Esophagus (tissue), 2 donors: ENCODE measurements around the gene SLC4A7. TPM values are rescaled to one million over a fixed set of nuclear protein-coding genes. Genes with fewer than 3 reads are reported as not detected.

ENCODE experiments used
- H3K27ac ChIP-seq, 2 donors: one replicate each; pipeline ENCODE4 v1.5.1; 2013; ENCODE audit warnings: low read depth in 2 of 2, mild to moderate bottlenecking in 2 of 2, inconsistent platforms in 1 of 2, low read length in 1 of 2, moderate library complexity in 1 of 2
- H3K27me3 ChIP-seq, 2 donors: one replicate each; pipeline ENCODE4 v1.6.1; 2013; ENCODE audit warnings: low read length in 2 of 2, control low read depth in 1 of 2, mild to moderate bottlenecking in 1 of 2; ENCODE audit not compliant: insufficient read depth in 2 of 2, control insufficient read depth in 1 of 2
- H3K36me3 ChIP-seq, 2 donors: one replicate each; pipeline ENCODE4 v1.6.1; 2013; ENCODE audit warnings: low read length in 1 of 2; ENCODE audit not compliant: control insufficient read depth in 2 of 2, insufficient read depth in 2 of 2
- H3K4me1 ChIP-seq, 2 donors: one replicate each; pipeline ENCODE4 v1.6.1; 2013; ENCODE audit warnings: low read length in 1 of 2; ENCODE audit not compliant: control insufficient read depth in 2 of 2, insufficient read depth in 2 of 2
- H3K4me3 ChIP-seq, 2 donors: one replicate each; pipeline ENCODE4 v1.5.1; 2013; ENCODE audit warnings: low read length in 2 of 2, mild to moderate bottlenecking in 2 of 2, low read depth in 1 of 2, moderate library complexity in 1 of 2
- H3K9me3 ChIP-seq, 2 donors: one replicate each; pipeline ENCODE4 v1.6.1; 2013; ENCODE audit warnings: mild to moderate bottlenecking in 2 of 2, low read depth in 1 of 2, low read length in 1 of 2, moderate library complexity in 1 of 2; ENCODE audit not compliant: control insufficient read depth in 2 of 2, insufficient read depth in 1 of 2
- WGBS, 2 donors: extraction: QIAGEN DNeasy Blood & Tissue Kit; methylation state at CpG; one replicate each; pipeline ENCODE4 v1.1.7; 2013; 5-methylcytosine and 5-hydroxymethylcytosine counted together
- polyA plus RNA-seq, 2 donors: library from polyadenylated mRNA; stranded (reverse); fragments of 200-250 nt; gene quantifications; one replicate each; pipeline ENCODE4 v1.2.3, GENCODE V29; 2013
- donor health status: healthy with polysubstance abuse.
- donor health status: Bipolar disorder and iron deficiency.

Gene SLC4A7
- polyA plus RNA-seq, 2 donors = 3.1 to 3.5 TPM

DNA sequence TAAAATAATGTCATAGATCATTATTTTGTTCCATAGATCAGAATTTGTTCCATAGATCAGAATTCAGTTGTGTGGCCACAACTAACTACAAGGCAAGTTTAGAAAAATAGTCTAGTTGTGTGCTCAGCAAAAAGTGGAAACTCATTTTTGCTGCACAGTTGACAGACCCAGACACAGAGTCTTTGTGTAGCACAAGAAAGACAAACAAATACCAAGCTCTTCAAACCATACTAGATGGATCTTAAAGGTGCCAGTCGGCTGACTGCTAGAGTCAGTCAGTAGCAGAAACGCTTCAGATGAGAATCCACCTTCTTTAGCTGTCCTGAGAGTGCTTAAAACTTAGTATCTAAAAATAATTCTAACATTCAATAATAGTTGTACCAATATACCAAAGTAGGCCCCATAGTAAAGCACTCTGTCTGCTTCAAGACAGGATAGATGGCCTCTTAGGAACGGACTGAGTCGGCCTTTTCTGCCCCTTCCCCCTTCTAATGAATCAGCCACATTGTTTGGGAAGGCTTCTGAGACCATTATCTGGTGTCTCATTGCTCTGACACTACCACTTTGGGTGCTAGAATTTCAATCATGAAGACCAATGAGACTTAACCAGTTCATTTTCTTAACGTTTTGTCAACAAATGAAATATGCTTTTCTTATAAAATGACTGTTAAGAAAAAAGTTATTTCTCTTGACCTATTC, 27.7 kb upstream of the SLC4A7 start:
- no peak overlapping the region for H3K4me3 ChIP-seq
- H3K4me1 ChIP-seq = peaks cover 0 to 4% of the 10 kb centered on the region in 2 donors
- H3K36me3 ChIP-seq = no peaks in the 10 kb centered on the region
- H3K27ac ChIP-seq = no peak overlapping the region
- H3K9me3 ChIP-seq = no peaks in the 10 kb centered on the region
- H3K27me3 ChIP-seq = no peaks in the 10 kb centered on the region
- 65 to 66% methylated on average over 5 of the region's 5 CpGs for WGBS, 2 donors

DNA sequence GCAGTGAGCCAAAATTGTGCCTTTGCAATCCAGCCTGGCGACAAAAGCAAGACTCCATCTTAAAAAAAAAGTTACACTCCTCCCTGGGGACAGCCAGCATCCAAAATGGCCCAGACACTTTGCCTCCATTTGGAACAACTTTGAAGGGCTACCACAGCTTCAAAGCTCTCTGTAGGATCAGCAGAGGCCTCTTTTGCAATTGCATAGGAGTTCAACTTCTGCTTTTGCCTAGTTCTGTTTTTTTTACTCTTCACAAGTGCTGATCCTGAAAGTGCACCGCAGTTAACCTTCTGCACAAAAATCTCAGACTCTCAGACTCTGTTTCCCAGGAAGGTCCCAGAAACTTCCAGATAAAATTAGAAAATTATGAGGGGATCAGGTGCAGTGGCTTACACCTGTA, 25.2 kb upstream of the SLC4A7 start:
- Histone ChIP-seq H3K27ac (no peak overlapping the region), H3K4me1 (peaks cover 0 to 4% of the 10 kb centered on the region in 2 donors), H3K9me3 (no peaks in the 10 kb centered on the region), H3K27me3 (no peaks in the 10 kb centered on the region), H3K4me3 (no peak overlapping the region), H3K36me3 (no peaks in the 10 kb centered on the region)
- 85 to 93% methylated on average over 2 of the region's 2 CpGs for WGBS, 2 donors

DNA sequence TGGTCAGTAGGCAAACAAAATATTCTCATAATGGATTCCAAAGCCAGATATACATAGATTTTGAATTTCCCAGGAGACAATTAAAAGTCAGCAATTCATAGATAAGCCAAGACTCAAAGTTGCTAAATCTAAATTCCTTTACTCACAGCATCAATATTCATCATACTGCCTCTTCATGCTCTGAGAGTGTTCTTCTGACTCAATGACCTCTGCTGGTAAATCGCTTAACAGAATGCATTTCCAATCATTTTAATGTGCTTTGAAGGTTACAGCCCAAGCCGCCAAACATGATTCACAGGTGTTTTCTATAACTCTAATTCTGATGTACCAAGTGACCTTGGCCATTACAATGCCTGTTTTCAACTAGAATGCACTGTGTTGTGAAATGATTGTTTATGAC, 24.2 kb upstream of the SLC4A7 start:
- 88 to 93% methylated on average over 2 of the region's 2 CpGs for WGBS, 2 donors
- no peaks in the 10 kb centered on the region for H3K27me3 ChIP-seq
- H3K4me3 ChIP-seq = no peak overlapping the region
- peaks cover 0 to 4% of the 10 kb centered on the region in 2 donors for H3K4me1 ChIP-seq
- H3K36me3 ChIP-seq = no peaks in the 10 kb centered on the region
- no peak overlapping the region for H3K27ac ChIP-seq
- no peaks in the 10 kb centered on the region for H3K9me3 ChIP-seq

DNA sequence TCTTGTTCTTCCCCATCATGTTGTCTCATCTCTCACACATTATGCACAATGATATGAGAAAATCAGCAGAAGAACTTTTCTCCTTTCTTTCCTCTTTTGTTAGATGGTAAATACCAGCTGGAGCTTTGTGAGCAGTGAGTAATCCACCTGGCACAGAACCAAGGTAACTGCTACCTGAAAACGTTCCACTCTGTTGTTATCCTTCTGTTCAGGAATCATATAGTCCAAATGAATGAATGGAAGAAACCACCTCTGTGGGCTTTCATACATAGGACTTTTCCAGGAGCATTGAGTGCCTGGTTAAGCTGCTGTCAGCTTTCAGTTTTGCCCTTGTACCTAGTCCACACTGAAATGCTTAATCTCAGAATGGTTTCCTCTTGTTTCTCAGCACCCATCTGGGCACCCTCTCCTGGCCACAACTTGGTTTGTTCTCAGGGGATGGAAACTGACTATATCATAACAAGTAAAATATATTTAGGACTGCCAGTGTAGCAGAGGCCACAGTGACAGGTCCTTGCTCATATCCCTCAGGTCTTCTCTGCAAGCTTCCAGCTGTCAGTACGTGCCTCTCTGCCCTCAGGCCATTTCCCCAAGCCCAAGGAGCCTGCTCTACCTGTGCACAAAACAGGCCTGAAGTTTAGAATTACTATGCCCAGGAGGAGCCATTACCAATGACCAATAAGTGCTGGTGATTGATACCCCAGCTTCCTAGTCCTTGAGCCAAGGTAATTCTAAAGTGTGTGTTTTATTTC, 23.5 kb upstream of the SLC4A7 start:
- WGBS, 2 donors = 49 to 51% methylated on average over 2 of the region's 2 CpGs
- H3K4me3 ChIP-seq = no peak overlapping the region
- no peaks in the 10 kb centered on the region for H3K36me3 ChIP-seq
- H3K27me3 ChIP-seq = no peaks in the 10 kb centered on the region
- peaks cover 0 to 4% of the 10 kb centered on the region in 2 donors for H3K4me1 ChIP-seq
- H3K27ac ChIP-seq = no peak overlapping the region
- no peaks in the 10 kb centered on the region for H3K9me3 ChIP-seq

DNA sequence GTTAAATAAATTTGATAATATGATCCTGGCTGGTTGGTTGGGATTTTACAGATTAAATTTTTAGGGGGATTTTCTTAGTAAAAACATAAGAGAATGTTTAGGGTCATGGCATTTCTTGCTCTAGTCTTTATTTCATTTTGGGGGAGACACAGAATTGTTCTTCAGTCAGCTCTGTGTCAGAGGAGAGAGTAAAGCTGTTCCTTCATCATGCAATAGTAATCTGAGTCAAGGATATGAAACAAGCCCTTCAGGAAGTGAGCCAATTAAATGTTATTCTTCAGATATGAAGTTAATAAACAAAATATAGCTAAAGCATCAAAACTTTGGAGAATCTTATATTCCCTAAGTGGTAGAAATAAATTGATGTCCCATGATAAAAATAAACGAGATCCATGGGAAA, 22.9 kb upstream of the SLC4A7 start:
- no peaks in the 10 kb centered on the region for H3K9me3 ChIP-seq
- 40 to 44% methylated on average over 1 of the region's 1 CpG for WGBS, 2 donors
- H3K27ac ChIP-seq = no peak overlapping the region
- peaks cover 0 to 4% of the 10 kb centered on the region in 2 donors for H3K4me1 ChIP-seq
- H3K4me3 ChIP-seq = no peak overlapping the region
- no peaks in the 10 kb centered on the region for H3K36me3 ChIP-seq
- no peaks in the 10 kb centered on the region for H3K27me3 ChIP-seq

DNA sequence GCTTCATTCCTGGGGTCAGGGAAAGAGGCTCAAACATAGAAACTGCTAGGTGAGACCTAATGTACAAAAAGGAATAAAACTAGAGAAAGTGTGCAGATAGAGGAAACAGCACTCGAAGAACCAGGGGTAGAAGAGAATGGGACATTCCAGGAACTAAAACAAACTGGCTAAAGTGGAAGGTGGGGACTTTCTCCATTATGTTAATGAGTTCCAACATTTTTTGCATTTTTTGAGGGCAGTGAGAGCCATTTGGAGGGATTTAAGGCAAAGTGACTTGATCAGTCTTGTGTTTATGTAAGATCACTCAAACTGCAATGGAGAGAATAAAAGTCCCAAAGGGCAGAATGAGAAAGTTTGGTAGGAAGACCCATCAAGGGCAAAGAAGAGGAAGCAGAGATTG, 20.6 kb upstream of the SLC4A7 start:
- Histone ChIP-seq H3K27me3 (no peaks in the 10 kb centered on the region), H3K36me3 (no peaks in the 10 kb centered on the region), H3K27ac (no peak overlapping the region), H3K4me3 (no peak overlapping the region), H3K4me1 (peaks cover 0 to 4% of the 10 kb centered on the region in 2 donors), H3K9me3 (no peaks in the 10 kb centered on the region)
- 84 to 87% methylated on average over 1 of the region's 1 CpG for WGBS, 2 donors

DNA sequence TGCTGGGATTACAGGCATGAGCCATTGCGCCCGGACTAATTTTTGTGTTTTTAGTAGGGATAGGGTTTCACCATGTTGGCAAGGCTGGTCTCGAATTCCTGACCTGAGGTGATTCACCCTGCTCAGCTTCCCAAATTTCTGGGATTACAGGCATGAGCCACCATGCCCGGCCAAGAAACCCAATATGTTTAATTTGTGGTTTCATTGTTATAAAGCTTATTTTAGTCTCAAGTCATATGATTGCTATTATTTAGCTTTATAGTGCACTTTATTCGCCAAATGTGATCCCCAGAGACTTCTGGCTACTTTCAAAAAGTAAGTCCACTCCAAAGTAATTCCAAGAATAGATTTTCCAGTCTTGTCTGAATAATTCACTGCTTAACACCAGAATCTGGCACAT, 19.3 kb upstream of the SLC4A7 start:
- WGBS, 2 donors = 59 to 70% methylated on average over 5 of the region's 5 CpGs
- Histone ChIP-seq H3K9me3 (no peaks in the 10 kb centered on the region), H3K4me3 (no peak overlapping the region), H3K4me1 (peaks cover 0 to 4% of the 10 kb centered on the region in 2 donors), H3K27me3 (no peaks in the 10 kb centered on the region), H3K36me3 (no peaks in the 10 kb centered on the region), H3K27ac (no peak overlapping the region)

DNA sequence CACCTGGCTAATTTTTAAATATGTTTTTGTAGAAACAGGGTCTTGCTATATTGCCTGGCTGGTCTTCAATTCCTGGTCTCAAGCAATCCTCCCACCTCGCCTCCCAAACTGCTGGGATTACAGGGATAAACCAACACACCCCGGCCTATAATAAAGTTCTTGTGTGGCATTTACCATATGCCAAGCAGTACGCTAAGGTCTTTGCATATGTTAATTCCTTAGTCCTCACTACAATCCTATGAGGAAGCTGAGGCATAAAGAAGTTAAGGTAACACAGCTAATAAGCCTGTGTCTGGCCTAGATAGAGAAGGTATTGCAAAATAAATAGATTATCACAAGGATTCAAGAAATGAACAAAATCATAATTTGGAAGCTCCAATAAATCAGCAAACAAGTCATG, 17.6 kb upstream of the SLC4A7 start:
- H3K27me3 ChIP-seq = no peaks in the 10 kb centered on the region
- no peak overlapping the region for H3K4me3 ChIP-seq
- 84 to 95% methylated on average over 3 of the region's 3 CpGs for WGBS, 2 donors
- H3K27ac ChIP-seq = no peak overlapping the region
- H3K9me3 ChIP-seq = no peaks in the 10 kb centered on the region
- no peaks in the 10 kb centered on the region for H3K36me3 ChIP-seq
- H3K4me1 ChIP-seq = no peaks in the 10 kb centered on the region

DNA sequence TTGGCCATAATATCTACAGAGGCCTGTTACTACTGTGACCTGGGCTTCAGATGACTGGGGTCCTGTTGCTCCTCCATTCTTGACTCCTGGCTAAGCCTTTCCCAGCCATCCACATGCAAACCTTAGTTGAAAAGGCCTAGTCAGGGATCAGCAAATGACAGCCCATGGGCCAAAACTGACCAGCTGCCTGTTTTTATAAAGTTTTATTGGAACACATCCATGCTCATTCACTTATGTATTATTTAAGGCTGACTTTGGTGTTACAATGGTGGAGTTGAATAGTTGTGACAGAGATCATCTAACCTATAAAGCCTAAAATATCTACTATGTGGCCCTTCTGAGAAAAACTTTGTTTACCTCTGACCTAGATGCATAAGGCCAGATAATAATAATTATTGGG, 16.8 kb upstream of the SLC4A7 start:
- Histone ChIP-seq H3K9me3 (no peaks in the 10 kb centered on the region), H3K27ac (no peak overlapping the region), H3K36me3 (no peaks in the 10 kb centered on the region), H3K4me1 (no peaks in the 10 kb centered on the region), H3K4me3 (no peak overlapping the region), H3K27me3 (no peaks in the 10 kb centered on the region)

DNA sequence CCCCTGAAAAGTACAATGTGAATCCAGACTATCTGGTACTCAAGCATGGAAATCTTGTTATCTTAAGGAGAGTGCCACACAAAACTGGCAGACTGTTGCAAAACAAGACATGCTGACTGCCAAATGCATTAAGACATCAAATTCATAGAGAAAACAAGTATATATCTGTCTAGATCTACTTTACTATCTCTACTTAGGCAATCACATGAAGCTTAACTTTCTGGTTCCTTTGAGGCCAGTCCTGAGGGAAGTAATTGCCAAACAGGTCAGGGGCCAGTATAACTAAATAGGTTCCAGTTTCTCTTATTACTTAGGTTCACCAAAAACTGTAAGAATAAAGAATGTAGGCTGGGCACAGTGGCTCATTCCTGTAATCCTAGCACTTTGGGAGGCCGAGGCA, 15.9 kb upstream of the SLC4A7 start:
- WGBS, 2 donors = 88 to 90% methylated on average over 1 of the region's 1 CpG
- Histone ChIP-seq H3K4me3 (no peak overlapping the region), H3K9me3 (no peaks in the 10 kb centered on the region), H3K36me3 (no peaks in the 10 kb centered on the region), H3K4me1 (no peaks in the 10 kb centered on the region), H3K27ac (no peak overlapping the region), H3K27me3 (no peaks in the 10 kb centered on the region)
